HepG2 (cell line): ENCODE measurements around the gene HMGCR. TPM values are rescaled to one million over a fixed set of nuclear protein-coding genes. Genes with fewer than 3 reads are reported as not detected.
"Not testable (repeated sequence)": the region's sequence is repeated elsewhere in the genome, so short reads cannot be mapped to it uniquely, and the experiment has no call there.

ENCODE experiments used
- ATAC-seq: fragments of 200-7000 bp; cut with Tn5 transposase; 3 replicates; pipeline ENCODE4 v1.9.1; 2020; ENCODE audit warnings: mild to moderate bottlenecking, moderate library complexity
- BruUV-seq: library from RNA; stranded (reverse); fragments of 400-500 nt; replicated peaks from 2 replicates; lab custom pipeline; 2021; lab: Mats Ljungman, UMichigan
- CTCF ChIA-PET: fragments of 300-600 bp; formaldehyde crosslinking; extraction: SDS; loops from one replicate; lab custom pipeline; 2021; ENCODE audit warnings: low total read pairs, inconsistent platforms, low intra/inter-chr PET ratio; lab: Yijun Ruan, JAX
- POLR2A ChIA-PET: fragments of 350-600 bp; sonication (Branson Sonifier 250); formaldehyde crosslinking; loops from one replicate; lab custom pipeline; 2020; ENCODE audit warnings: antibody characterized with exemption, inconsistent platforms; lab: Yijun Ruan, JAX
- DNase-seq: peaks from one replicate; pipeline ENCODE4 v3.0.0-alpha.2; 2015; ENCODE audit warnings: low spot score
- FAIRE-seq: peaks from 3 replicates; lab custom pipeline; 2011; peaks lifted over from hg19 to GRCh38; lab: Jason Lieb, UNC
- H2AFZ ChIP-seq: one replicate; pipeline ENCODE4 v1.6.1; 2011; ENCODE audit warnings: low read length, inconsistent platforms
- H3K27ac ChIP-seq: fragments of 300-600 bp; 3 replicates; pipeline ENCODE4 v1.8.0; 2011; ENCODE audit warnings: mixed run types, mild to moderate bottlenecking, mixed read lengths, low read length, inconsistent platforms; ENCODE audit not compliant: insufficient read depth; ENCODE audit errors: extremely low read length
- H3K27me3 ChIP-seq, 2 experiments: fragments of 200-600 bp in 1 of 2; 2 replicates in 1 of 2; 3 replicates in 1 of 2; pipeline versions ENCODE4 v1.6.0 to v1.8.0; 2011; ENCODE audit warnings: low read length in 2 of 2, mild to moderate bottlenecking in 2 of 2, moderate library complexity in 2 of 2, inconsistent platforms in 1 of 2; ENCODE audit not compliant: insufficient read depth in 2 of 2, control insufficient read depth in 1 of 2
- H3K36me3 ChIP-seq, 2 experiments: fragments of 200-600 bp in 1 of 2; replicated peaks in 1 of 2; 2 replicates in 1 of 2; 3 replicates in 1 of 2; pipeline versions ENCODE4 v1.5.1 to v1.8.0; 2011; ENCODE audit warnings: low read length in 2 of 2, inconsistent platforms in 1 of 2; ENCODE audit not compliant: insufficient read depth in 2 of 2, control insufficient read depth in 1 of 2
- H3K4me1 ChIP-seq: 2 replicates; pipeline ENCODE4 v1.5.1; 2012; ENCODE audit warnings: low read length, inconsistent platforms; ENCODE audit not compliant: insufficient read depth
- H3K4me2 ChIP-seq: 2 replicates; pipeline ENCODE4 v1.6.0; 2011; ENCODE audit warnings: low read depth, low read length, inconsistent platforms
- H3K4me3 ChIP-seq, 3 experiments: fragments of 200-600 bp in 1 of 3; sonication (generic), shearing (Covaris generic) in 1 of 3; replicated peaks in 1 of 3; 2 replicates each; pipeline ENCODE4 v1.5.1; 2011 to 2016; ENCODE audit warnings: low read length in 3 of 3, inconsistent platforms in 2 of 3, low read depth in 2 of 3, mild to moderate bottlenecking in 2 of 3, control low read depth in 1 of 3, mixed read lengths in 1 of 3; ENCODE audit not compliant: insufficient read depth in 1 of 3
- H3K79me2 ChIP-seq: one replicate; pipeline ENCODE4 v1.6.1; 2011; ENCODE audit warnings: low read length, inconsistent platforms; ENCODE audit not compliant: insufficient read depth
- H3K9ac ChIP-seq: 2 replicates; pipeline ENCODE4 v1.6.0; 2011; ENCODE audit warnings: mild to moderate bottlenecking, low read depth, low read length, inconsistent platforms; ENCODE audit not compliant: insufficient read depth
- H3K9me3 ChIP-seq: 2 replicates; pipeline ENCODE4 v1.5.1; 2012; ENCODE audit warnings: mild to moderate bottlenecking, low read length
- H4K20me1 ChIP-seq: 2 replicates; pipeline ENCODE4 v1.6.0; 2011; ENCODE audit warnings: inconsistent platforms, mild to moderate bottlenecking, low read length, moderate library complexity; ENCODE audit not compliant: insufficient read depth
- MBNL3 ChIP-seq: fragments of 250-450 bp; sonication (Bioruptor Pico); conservative IDR thresholded peaks from 2 replicates; pipeline ENCODE4 v1.8.0; 2022; ENCODE audit warnings: mild to moderate bottlenecking, inconsistent platforms
- ZNF75D ChIP-seq: sonication (generic); formaldehyde crosslinking; IDR thresholded peaks from 2 replicates; pipeline ENCODE4 v1.8.1; 2023; ENCODE audit warnings: missing genetic modification reagents, mild to moderate bottlenecking, borderline replicate concordance
- WGBS: methylation state at CpG from one replicate; pipeline ENCODE4 v1.1.6; 2017; ENCODE audit warnings: low lambda C conversion rate; 5-methylcytosine and 5-hydroxymethylcytosine counted together
- in situ Hi-C: cut with HindIII; loops from 2 replicates; pipeline ENCODE4 v1.10.0; 2017; ENCODE audit warnings: low pct_unique_long_range_greater_than_20kb; ENCODE audit not compliant: extremely low pct_ligation_motif_present
- intact Hi-C: fragments of 100-400 bp; cut with micrococcal nuclease; formaldehyde crosslinking; loops from one replicate; pipeline ENCODE4 v1.10.0; 2022; ENCODE audit not compliant: unreplicated experiment
- polyA plus RNA-seq, 8 experiments: library from polyadenylated mRNA; depleted of rRNA in 3 of 8; stranded (reverse) in 7 of 8; unstranded in 1 of 8; fragments of >200 nt; fragmentation: Illumina TruSeq in 4 of 8; extraction: Trizol in 4 of 8; gene quantifications; 2 replicates each; pipeline versions ENCODE4 v1.2.1 to v1.2.3, GENCODE V29; 2011 to 2016; ENCODE audit warnings: low read depth in 4 of 8, missing spikeins in 1 of 8, mixed read lengths in 1 of 8; ENCODE audit not compliant: insufficient read depth in 1 of 8
- total RNA-seq, 5 experiments: library from RNA; depleted of rRNA; stranded (reverse); fragments of >200 nt; fragmentation: Illumina TruSeq; extraction: Trizol; gene quantifications; 2 replicates each; pipeline ENCODE4 v1.2.3, GENCODE V29; 2016; ENCODE audit warnings: low read depth in 1 of 5
- TF ChIP-seq, protein P1 (sequence below): sonication (generic); formaldehyde crosslinking; IDR thresholded peaks from 2 replicates; pipeline ENCODE4 v1.5.0; 2020; ENCODE audit warnings: mild to moderate bottlenecking, missing genetic modification reagents, borderline replicate concordance
- TF ChIP-seq, protein P2 (sequence below): sonication (generic); formaldehyde crosslinking; IDR thresholded peaks from 2 replicates; pipeline ENCODE4 v1.4.0; 2020; ENCODE audit warnings: missing genetic modification reagents

Gene HMGCR
- total and polyA plus RNA-seq, 2 of the 13 experiments (the other 11 are each of a cell fraction or from before 2014, with no cell fraction given): 43.0 to 144 TPM

DNA sequence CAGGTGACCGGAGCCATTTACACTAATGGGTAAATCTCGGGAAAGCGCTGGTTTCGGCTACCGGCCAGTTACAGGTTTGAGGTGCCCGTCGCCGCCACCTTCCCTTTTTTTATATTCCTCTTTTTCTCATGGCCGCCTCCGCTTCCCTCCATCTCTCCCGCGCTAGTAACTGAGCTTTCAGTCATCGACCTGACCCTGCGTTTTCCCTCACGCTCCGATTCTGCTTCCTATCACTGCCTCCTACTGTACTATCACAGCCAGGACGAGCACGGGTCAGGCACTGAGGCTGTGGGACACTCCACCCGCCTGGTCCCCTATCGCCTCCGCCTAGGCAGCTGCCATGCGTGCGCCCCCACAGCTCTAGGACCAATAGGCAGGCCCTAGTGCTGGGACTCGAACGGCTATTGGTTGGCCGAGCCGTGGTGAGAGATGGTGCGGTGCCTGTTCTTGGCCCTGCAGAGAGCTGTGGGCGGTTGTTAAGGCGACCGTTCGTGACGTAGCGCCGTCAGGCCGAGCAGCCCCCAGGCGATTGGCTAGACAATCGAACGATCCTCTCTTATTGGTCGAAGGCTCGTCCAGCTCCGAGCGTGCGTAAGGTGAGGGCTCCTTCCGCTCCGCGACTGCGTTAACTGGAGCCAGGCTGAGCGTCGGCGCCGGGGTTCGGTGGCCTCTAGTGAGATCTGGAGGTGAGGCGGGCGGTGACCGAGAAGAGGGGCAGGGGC, at the start of gene HMGCR (continued):
- TF ChIP-seq, protein P1, sequence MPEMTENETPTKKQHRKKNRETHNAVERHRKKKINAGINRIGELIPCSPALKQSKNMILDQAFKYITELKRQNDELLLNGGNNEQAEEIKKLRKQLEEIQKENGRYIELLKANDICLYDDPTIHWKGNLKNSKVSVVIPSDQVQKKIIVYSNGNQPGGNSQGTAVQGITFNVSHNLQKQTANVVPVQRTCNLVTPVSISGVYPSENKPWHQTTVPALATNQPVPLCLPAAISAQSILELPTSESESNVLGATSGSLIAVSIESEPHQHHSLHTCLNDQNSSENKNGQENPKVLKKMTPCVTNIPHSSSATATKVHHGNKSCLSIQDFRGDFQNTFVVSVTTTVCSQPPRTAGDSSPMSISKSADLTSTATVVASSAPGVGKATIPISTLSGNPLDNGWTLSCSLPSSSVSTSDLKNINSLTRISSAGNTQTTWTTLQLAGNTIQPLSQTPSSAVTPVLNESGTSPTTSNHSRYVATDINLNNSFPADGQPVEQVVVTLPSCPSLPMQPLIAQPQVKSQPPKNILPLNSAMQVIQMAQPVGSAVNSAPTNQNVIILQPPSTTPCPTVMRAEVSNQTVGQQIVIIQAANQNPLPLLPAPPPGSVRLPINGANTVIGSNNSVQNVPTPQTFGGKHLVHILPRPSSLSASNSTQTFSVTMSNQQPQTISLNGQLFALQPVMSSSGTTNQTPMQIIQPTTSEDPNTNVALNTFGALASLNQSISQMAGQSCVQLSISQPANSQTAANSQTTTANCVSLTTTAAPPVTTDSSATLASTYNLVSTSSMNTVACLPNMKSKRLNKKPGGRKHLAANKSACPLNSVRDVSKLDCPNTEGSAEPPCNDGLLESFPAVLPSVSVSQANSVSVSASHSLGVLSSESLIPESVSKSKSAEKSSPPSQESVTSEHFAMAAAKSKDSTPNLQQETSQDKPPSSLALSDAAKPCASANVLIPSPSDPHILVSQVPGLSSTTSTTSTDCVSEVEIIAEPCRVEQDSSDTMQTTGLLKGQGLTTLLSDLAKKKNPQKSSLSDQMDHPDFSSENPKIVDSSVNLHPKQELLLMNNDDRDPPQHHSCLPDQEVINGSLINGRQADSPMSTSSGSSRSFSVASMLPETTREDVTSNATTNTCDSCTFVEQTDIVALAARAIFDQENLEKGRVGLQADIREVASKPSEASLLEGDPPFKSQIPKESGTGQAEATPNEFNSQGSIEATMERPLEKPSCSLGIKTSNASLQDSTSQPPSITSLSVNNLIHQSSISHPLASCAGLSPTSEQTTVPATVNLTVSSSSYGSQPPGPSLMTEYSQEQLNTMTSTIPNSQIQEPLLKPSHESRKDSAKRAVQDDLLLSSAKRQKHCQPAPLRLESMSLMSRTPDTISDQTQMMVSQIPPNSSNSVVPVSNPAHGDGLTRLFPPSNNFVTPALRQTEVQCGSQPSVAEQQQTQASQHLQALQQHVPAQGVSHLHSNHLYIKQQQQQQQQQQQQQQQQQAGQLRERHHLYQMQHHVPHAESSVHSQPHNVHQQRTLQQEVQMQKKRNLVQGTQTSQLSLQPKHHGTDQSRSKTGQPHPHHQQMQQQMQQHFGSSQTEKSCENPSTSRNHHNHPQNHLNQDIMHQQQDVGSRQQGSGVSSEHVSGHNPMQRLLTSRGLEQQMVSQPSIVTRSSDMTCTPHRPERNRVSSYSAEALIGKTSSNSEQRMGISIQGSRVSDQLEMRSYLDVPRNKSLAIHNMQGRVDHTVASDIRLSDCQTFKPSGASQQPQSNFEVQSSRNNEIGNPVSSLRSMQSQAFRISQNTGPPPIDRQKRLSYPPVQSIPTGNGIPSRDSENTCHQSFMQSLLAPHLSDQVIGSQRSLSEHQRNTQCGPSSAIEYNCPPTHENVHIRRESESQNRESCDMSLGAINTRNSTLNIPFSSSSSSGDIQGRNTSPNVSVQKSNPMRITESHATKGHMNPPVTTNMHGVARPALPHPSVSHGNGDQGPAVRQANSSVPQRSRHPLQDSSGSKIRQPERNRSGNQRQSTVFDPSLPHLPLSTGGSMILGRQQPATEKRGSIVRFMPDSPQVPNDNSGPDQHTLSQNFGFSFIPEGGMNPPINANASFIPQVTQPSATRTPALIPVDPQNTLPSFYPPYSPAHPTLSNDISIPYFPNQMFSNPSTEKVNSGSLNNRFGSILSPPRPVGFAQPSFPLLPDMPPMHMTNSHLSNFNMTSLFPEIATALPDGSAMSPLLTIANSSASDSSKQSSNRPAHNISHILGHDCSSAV (CRISPR knock-in tag): no peak
- TF ChIP-seq ZNF75D (CRISPR knock-in tag) (no peak), MBNL3 (CRISPR knock-in tag) (no peak)
- TF ChIP-seq, protein P2, sequence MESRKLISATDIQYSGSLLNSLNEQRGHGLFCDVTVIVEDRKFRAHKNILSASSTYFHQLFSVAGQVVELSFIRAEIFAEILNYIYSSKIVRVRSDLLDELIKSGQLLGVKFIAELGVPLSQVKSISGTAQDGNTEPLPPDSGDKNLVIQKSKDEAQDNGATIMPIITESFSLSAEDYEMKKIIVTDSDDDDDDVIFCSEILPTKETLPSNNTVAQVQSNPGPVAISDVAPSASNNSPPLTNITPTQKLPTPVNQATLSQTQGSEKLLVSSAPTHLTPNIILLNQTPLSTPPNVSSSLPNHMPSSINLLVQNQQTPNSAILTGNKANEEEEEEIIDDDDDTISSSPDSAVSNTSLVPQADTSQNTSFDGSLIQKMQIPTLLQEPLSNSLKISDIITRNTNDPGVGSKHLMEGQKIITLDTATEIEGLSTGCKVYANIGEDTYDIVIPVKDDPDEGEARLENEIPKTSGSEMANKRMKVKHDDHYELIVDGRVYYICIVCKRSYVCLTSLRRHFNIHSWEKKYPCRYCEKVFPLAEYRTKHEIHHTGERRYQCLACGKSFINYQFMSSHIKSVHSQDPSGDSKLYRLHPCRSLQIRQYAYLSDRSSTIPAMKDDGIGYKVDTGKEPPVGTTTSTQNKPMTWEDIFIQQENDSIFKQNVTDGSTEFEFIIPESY: 0 out of 2 replicates have a peak, but pooled peaks have one; percentile 40
- TF ChIP-seq, all 625 proteins: peak for 270

DNA sequence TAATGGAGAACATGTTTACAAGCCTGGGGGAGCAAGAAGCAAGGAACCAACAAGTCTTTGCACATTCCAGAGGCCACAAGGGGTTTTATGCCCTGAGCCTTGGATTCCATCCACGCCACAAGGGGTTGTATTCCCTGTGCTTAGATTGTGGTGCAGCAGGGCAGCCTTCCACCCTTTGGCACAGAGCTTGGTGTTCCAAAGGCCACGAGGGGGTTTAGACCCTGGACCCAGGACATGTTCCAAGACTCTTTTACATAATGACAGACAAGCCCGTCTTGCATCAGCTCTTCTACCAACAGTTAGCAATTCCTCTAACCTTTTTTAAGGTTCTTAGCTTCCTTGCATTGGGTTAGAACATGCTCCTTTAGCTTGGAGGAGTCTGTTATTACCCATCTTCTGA, 45.2 kb upstream of the HMGCR start:
- H3K4me3 ChIP-seq, H3K4me1 ChIP-seq, CTCF ChIA-PET, intact Hi-C loops, BruUV-seq, H3K79me2 ChIP-seq, H3K27ac ChIP-seq, in situ Hi-C loops, ATAC-seq, H3K27me3 ChIP-seq, H3K4me2 ChIP-seq, H2AFZ ChIP-seq, H3K36me3 ChIP-seq, FAIRE-seq, POLR2A ChIA-PET, H3K9ac ChIP-seq, H4K20me1 ChIP-seq, DNase-seq, H3K9me3 ChIP-seq: not testable (repeated sequence)
- WGBS: 13% methylated on average over 2 of the region's 3 CpGs
